Karpas-422 (cell line): Measurements from ENCODE around the gene DUSP22. TPM values are rescaled to one million over a fixed set of nuclear protein-coding genes. Genes with fewer than 3 reads are reported as not detected.

Source experiments
- DNase-seq: peaks from one replicate; pipeline ENCODE4 v3.0.0-alpha.2; 2015
- H2AFZ ChIP-seq: fragments of 200-600 bp; sonication (generic); 2 replicates; pipeline ENCODE4 v1.6.1; 2014; ENCODE audit warnings: antibody characterized with exemption, low read length, mixed read lengths
- H3K27ac ChIP-seq: fragments of 200-600 bp; sonication (generic); 2 replicates; pipeline ENCODE4 v1.5.1; 2014; ENCODE audit warnings: mild to moderate bottlenecking, low read length, moderate library complexity
- H3K27me3 ChIP-seq: fragments of 200-600 bp; sonication (generic); 2 replicates; pipeline ENCODE4 v1.6.1; 2014; ENCODE audit warnings: low read length, mixed read lengths
- H3K36me3 ChIP-seq: fragments of 200-600 bp; sonication (generic); 2 replicates; pipeline ENCODE4 v1.6.1; 2014; ENCODE audit warnings: low read length, mixed read lengths; ENCODE audit not compliant: insufficient read depth
- H3K4me1 ChIP-seq: fragments of 200-600 bp; sonication (generic); 2 replicates; pipeline ENCODE4 v1.6.1; 2014; ENCODE audit warnings: mild to moderate bottlenecking, low read length, mixed read lengths
- H3K4me2 ChIP-seq: fragments of 200-600 bp; sonication (generic); 2 replicates; pipeline ENCODE4 v1.6.1; 2014; ENCODE audit warnings: low read length, low read depth, mild to moderate bottlenecking; ENCODE audit not compliant: poor library complexity, severe bottlenecking
- H3K4me3 ChIP-seq: fragments of 200-600 bp; sonication (generic); 2 replicates; pipeline ENCODE4 v1.5.1; 2014; ENCODE audit warnings: mild to moderate bottlenecking, antibody characterized with exemption, low read length, mixed read lengths
- H3K79me2 ChIP-seq: fragments of 200-600 bp; sonication (generic); 2 replicates; pipeline ENCODE4 v1.6.1; 2014; ENCODE audit warnings: mild to moderate bottlenecking, low read length, mixed read lengths
- H3K9ac ChIP-seq: fragments of 200-600 bp; sonication (generic); 2 replicates; pipeline ENCODE4 v1.6.0; 2014; ENCODE audit warnings: low read length
- H3K9me2 ChIP-seq: fragments of 200-600 bp; sonication (generic), shearing (Covaris generic); replicated peaks from 2 replicates; pipeline ENCODE4 v1.6.0; 2014; ENCODE audit warnings: mild to moderate bottlenecking, low read length, moderate library complexity; ENCODE audit not compliant: insufficient read depth
- H3K9me3 ChIP-seq: fragments of 300-700, 200-600 bp; sonication (generic); 2 replicates; pipeline ENCODE4 v1.6.1; 2014; ENCODE audit warnings: low read length, mixed read lengths
- H4K20me1 ChIP-seq: fragments of 200-600 bp; sonication (generic); 2 replicates; pipeline ENCODE4 v1.6.1; 2014; ENCODE audit warnings: mild to moderate bottlenecking, antibody characterized with exemption, low read length, low read depth; ENCODE audit not compliant: insufficient read depth
- total RNA-seq: library from RNA; depleted of rRNA; stranded (reverse); fragments of >200 nt; shearing (Covaris generic); gene quantifications from 2 replicates; pipeline ENCODE4 v1.2.3, GENCODE V29; 2014; ENCODE audit warnings: low replicate concordance

The DUSP22 gene
- total RNA-seq, 1 experiment from 2014 or later = 13.2 TPM

GRCh38 chr6:298233-299103, 6.2 kb downstream of the DUSP22 start:
- Histone ChIP-seq H4K20me1 (peaks cover 20% of the 10 kb centered on the region; the same call in 1 of the 2 replicates), H3K4me2 (peak overlapping the region; percentile 53), H3K27me3 (no peaks in the 10 kb centered on the region; the same call in 1 of the 2 replicates), H3K36me3 (no peaks in the 10 kb centered on the region), H3K9me3 (no peaks in the 10 kb centered on the region), H3K4me3 (peak overlapping the region; percentile 30; the same call in 1 of the 2 replicates), H3K79me2 (no peaks in the 10 kb centered on the region), H2AFZ (no peak overlapping the region), H3K4me1 (peaks cover 41% of the 10 kb centered on the region), H3K9ac (no peak overlapping the region), H3K27ac (no peak overlapping the region), H3K9me2 (no peaks in the 10 kb centered on the region)
- DNase-seq = peak; percentile 47

GRCh38 chr6:299104-299980, 7.1 kb downstream of the DUSP22 start:
- Histone ChIP-seq H4K20me1 (peaks cover 20% of the 10 kb centered on the region; the same call in 1 of the 2 replicates), H3K79me2 (no peaks in the 10 kb centered on the region), H3K4me3 (no peak overlapping the region), H3K9ac (no peak overlapping the region), H3K36me3 (no peaks in the 10 kb centered on the region), H3K4me1 (peaks cover 40% of the 10 kb centered on the region), H3K9me3 (no peaks in the 10 kb centered on the region), H3K4me2 (peak overlapping the region; percentile 53), H3K27me3 (no peaks in the 10 kb centered on the region; the same call in 1 of the 2 replicates), H3K27ac (no peak overlapping the region), H2AFZ (no peak overlapping the region), H3K9me2 (no peaks in the 10 kb centered on the region)
- no peak for DNase-seq

GRCh38 chr6:300026-300425, 7.7 kb downstream of the DUSP22 start:
- H3K36me3 ChIP-seq = no peaks in the 10 kb centered on the region
- H4K20me1 ChIP-seq = peaks cover 20% of the 10 kb centered on the region; the same call in 1 of the 2 replicates
- no peak overlapping the region for H2AFZ ChIP-seq
- peaks cover 40% of the 10 kb centered on the region for H3K4me1 ChIP-seq
- no peak overlapping the region for H3K27ac ChIP-seq
- H3K9ac ChIP-seq = no peak overlapping the region
- H3K79me2 ChIP-seq = no peaks in the 10 kb centered on the region
- no peak overlapping the region for H3K4me3 ChIP-seq
- H3K27me3 ChIP-seq = no peaks in the 10 kb centered on the region; the same call in 1 of the 2 replicates
- H3K9me2 ChIP-seq = no peaks in the 10 kb centered on the region
- no peak overlapping the region for H3K4me2 ChIP-seq
- no peak for DNase-seq
- no peaks in the 10 kb centered on the region for H3K9me3 ChIP-seq

- H3K9me2 ChIP-seq = no peaks in the 10 kb centered on the region
- H3K4me2 ChIP-seq = no peak overlapping the region
- no peak overlapping the region for H3K9ac ChIP-seq
- no peaks in the 10 kb centered on the region; the same call in 1 of the 2 replicates for H3K27me3 ChIP-seq
- no peaks in the 10 kb centered on the region for H3K36me3 ChIP-seq
- peaks cover 40% of the 10 kb centered on the region for H3K4me1 ChIP-seq
- H3K27ac ChIP-seq = no peak overlapping the region
- no peaks in the 10 kb centered on the region for H3K79me2 ChIP-seq
- no peak overlapping the region for H3K4me3 ChIP-seq
- peaks cover 20% of the 10 kb centered on the region; the same call in 1 of the 2 replicates for H4K20me1 ChIP-seq
- no peak overlapping the region for H2AFZ ChIP-seq
- H3K9me3 ChIP-seq = no peaks in the 10 kb centered on the region
- no peak for DNase-seq
Observed at GRCh38 chr6:300494-301198, 8.4 kb downstream of the DUSP22 start.

GRCh38 chr6:301526-301925, 9.2 kb downstream of the DUSP22 start:
- no peaks in the 10 kb centered on the region; the same call in 1 of the 2 replicates for H3K27me3 ChIP-seq
- no peaks in the 10 kb centered on the region for H3K9me3 ChIP-seq
- no peak overlapping the region for H3K27ac ChIP-seq
- peaks cover 33% of the 10 kb centered on the region for H3K4me1 ChIP-seq
- no peak overlapping the region for H3K4me3 ChIP-seq
- DNase-seq = no peak
- no peaks in the 10 kb centered on the region for H3K79me2 ChIP-seq
- no peaks in the 10 kb centered on the region for H3K36me3 ChIP-seq
- H2AFZ ChIP-seq = no peak overlapping the region
- no peak overlapping the region for H3K9ac ChIP-seq
- peaks cover 20% of the 10 kb centered on the region; the same call in 1 of the 2 replicates for H4K20me1 ChIP-seq
- no peaks in the 10 kb centered on the region for H3K9me2 ChIP-seq
- H3K4me2 ChIP-seq = no peak overlapping the region

- Histone ChIP-seq H3K9me3 (no peaks in the 10 kb centered on the region), H3K4me1 (peaks cover 27% of the 10 kb centered on the region), H3K9me2 (no peaks in the 10 kb centered on the region), H3K4me3 (no peak overlapping the region), H3K27me3 (no peaks in the 10 kb centered on the region; the same call in 1 of the 2 replicates), H3K27ac (no peak overlapping the region), H3K9ac (no peak overlapping the region), H3K79me2 (no peaks in the 10 kb centered on the region), H3K36me3 (no peaks in the 10 kb centered on the region), H2AFZ (no peak overlapping the region), H4K20me1 (peaks cover 16% of the 10 kb centered on the region; the same call in 1 of the 2 replicates), H3K4me2 (no peak overlapping the region)
- no peak for DNase-seq
Observed at GRCh38 chr6:301929-302705, 9.8 kb downstream of the DUSP22 start.

- Histone ChIP-seq H4K20me1 (peaks cover 10% of the 10 kb centered on the region; the same call in 1 of the 2 replicates), H3K4me1 (peaks cover 20% of the 10 kb centered on the region), H3K27ac (no peak overlapping the region), H3K27me3 (no peaks in the 10 kb centered on the region), H3K4me2 (no peak overlapping the region), H3K4me3 (no peak overlapping the region), H3K9me2 (no peaks in the 10 kb centered on the region), H3K36me3 (no peaks in the 10 kb centered on the region), H3K79me2 (no peaks in the 10 kb centered on the region), H3K9me3 (no peaks in the 10 kb centered on the region), H2AFZ (no peak overlapping the region), H3K9ac (no peak overlapping the region)
- DNase-seq = no peak
Observed at GRCh38 chr6:302760-303159, 10.5 kb downstream of the DUSP22 start.
